Measurements from ENCODE around the gene SHANK3. TPM values are rescaled to one million over a fixed set of nuclear protein-coding genes. Genes with fewer than 3 reads are reported as not detected.

Gene SHANK3
- total and polyA plus RNA-seq, 2 donors (not counting 1 experiment from before 2014, with no cell fraction given), result not detected

DNA sequence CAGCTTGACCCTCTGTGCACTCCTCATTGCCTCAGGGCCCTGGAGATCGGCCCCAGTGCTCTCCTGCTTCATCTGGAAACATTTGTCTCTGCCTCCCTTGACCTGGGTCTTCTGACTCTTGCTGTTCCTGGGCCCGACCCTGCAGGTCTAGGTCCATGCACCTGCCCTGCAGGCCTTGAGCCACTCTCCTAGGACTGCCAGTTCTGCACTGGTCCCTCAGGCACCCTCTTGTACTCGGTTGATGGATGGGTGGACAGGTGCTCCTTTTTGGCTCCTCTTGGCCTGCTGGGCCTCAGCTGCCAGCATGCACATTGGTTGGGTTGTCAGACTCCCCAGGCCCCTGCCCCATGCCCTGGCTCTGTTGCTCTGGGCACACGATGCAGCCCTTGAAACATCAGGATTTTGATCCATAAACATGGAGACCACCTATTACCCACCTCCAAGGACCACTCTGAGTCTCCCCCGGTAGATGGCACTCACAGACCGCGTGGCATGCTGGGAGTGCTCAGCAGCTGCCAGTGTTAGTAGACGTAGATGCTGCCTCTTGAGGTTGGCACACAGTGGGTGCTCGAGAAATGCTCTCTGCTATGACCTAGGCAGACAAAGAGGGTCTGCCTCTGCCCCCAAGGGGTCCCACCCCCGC, 45.2 kb downstream of the SHANK3 start:
- 84% methylated on average over 9 of the region's 10 CpGs for WGBS (ENCODE audit: insufficient coverage)
- no peak overlapping the region for H3K27ac Mint-ChIP-seq
- TF ChIP-seq EZH2 (IDR thresholded peaks at IDR 0.05; ENCODE audit: borderline replicate concordance, insufficient read depth, low read depth, low read length, poor library complexity, severe bottlenecking), result no peak
- TF ChIP-seq CTCF (IDR thresholded peaks at IDR 0.05), result no peak
- Histone ChIP-seq H3K79me2 (ENCODE audit: control insufficient read depth, insufficient read depth, low read length) (no peaks in the 10 kb centered on the region), H3K27me3 (replicated peaks in 1 of 4; ENCODE audit: control extremely low read depth in 1 of 4, control insufficient read depth in 3 of 4, insufficient read depth in 4 of 4, low read length in 3 of 4) (no peaks in the 10 kb centered on the region), H3K9ac (ENCODE audit: low read length) (no peak overlapping the region), H3K4me1 (ENCODE audit: control insufficient read depth in 2 of 2, insufficient read depth in 2 of 2, low read length in 2 of 2) (no peaks in the 10 kb centered on the region), H2AFZ (ENCODE audit: insufficient read depth, low read depth, low read length, poor library complexity, severe bottlenecking) (no peak overlapping the region), H3K36me3 (replicated peaks in 1 of 2; ENCODE audit: control extremely low read depth in 1 of 2, control insufficient read depth in 1 of 2, extremely low read depth in 1 of 2, insufficient read depth in 2 of 2, low read length in 1 of 2) (no peaks in the 10 kb centered on the region), H3K4me3 (ENCODE audit: control extremely low read depth in 1 of 5, extremely low read depth in 1 of 5, insufficient read depth in 1 of 5, low read depth in 2 of 5, low read length in 4 of 5) (no peak overlapping the region), H4K20me1 (ENCODE audit: control insufficient read depth, insufficient read depth, low read length, poor library complexity, severe bottlenecking) (no peaks in the 10 kb centered on the region), H3K27ac (ENCODE audit: low read length in 2 of 2) (no peak overlapping the region), H3K9me3 (ENCODE audit: control extremely low read depth in 1 of 3, control insufficient read depth in 2 of 3, insufficient read depth in 1 of 3, low read length in 2 of 3) (peaks cover 0 to 4% (median 0%) of the 10 kb centered on the region in 3 donors), H3K4me2 (replicated peaks; ENCODE audit: low read depth, low read length, poor library complexity, severe bottlenecking) (no peak overlapping the region)
- no peak overlapping the region for H3K4me3 Mint-ChIP-seq
- no peaks in the 10 kb centered on the region for H3K9me3 Mint-ChIP-seq (ENCODE audit: insufficient read depth)
- no peaks in the 10 kb centered on the region for H3K4me1 Mint-ChIP-seq
- ChIA-PET POLR2A (no interaction called here), CTCF (no interaction called here)
- no peak for DNase-seq
- intact Hi-C loops (cut with micrococcal nuclease), result no loop called here
- ATAC-seq (ENCODE audit: low read depth), result no peak
- H3K27me3 Mint-ChIP-seq, result peaks cover 12% of the 10 kb centered on the region

- Histone ChIP-seq H3K4me3 (ENCODE audit: control extremely low read depth in 1 of 5, extremely low read depth in 1 of 5, insufficient read depth in 1 of 5, low read depth in 2 of 5, low read length in 4 of 5) (no peak overlapping the region), H3K9me3 (ENCODE audit: control extremely low read depth in 1 of 3, control insufficient read depth in 2 of 3, insufficient read depth in 1 of 3, low read length in 2 of 3) (peaks cover 0 to 4% (median 0%) of the 10 kb centered on the region in 3 donors), H4K20me1 (ENCODE audit: control insufficient read depth, insufficient read depth, low read length, poor library complexity, severe bottlenecking) (no peaks in the 10 kb centered on the region), H3K4me2 (replicated peaks; ENCODE audit: low read depth, low read length, poor library complexity, severe bottlenecking) (no peak overlapping the region), H3K79me2 (ENCODE audit: control insufficient read depth, insufficient read depth, low read length) (no peaks in the 10 kb centered on the region), H3K36me3 (replicated peaks in 1 of 2; ENCODE audit: control extremely low read depth in 1 of 2, control insufficient read depth in 1 of 2, extremely low read depth in 1 of 2, insufficient read depth in 2 of 2, low read length in 1 of 2) (no peaks in the 10 kb centered on the region), H3K27ac (ENCODE audit: low read length in 2 of 2) (no peak overlapping the region), H3K9ac (ENCODE audit: low read length) (no peak overlapping the region), H2AFZ (ENCODE audit: insufficient read depth, low read depth, low read length, poor library complexity, severe bottlenecking) (no peak overlapping the region), H3K4me1 (ENCODE audit: control insufficient read depth in 2 of 2, insufficient read depth in 2 of 2, low read length in 2 of 2) (peaks cover 0 to under 1% of the 10 kb centered on the region in 2 donors), H3K27me3 (replicated peaks in 1 of 4; ENCODE audit: control extremely low read depth in 1 of 4, control insufficient read depth in 3 of 4, insufficient read depth in 4 of 4, low read length in 3 of 4) (no peaks in the 10 kb centered on the region)
- Mint-ChIP-seq H3K4me1 (no peaks in the 10 kb centered on the region), H3K27me3 (peaks cover 10% of the 10 kb centered on the region), H3K27ac (no peak overlapping the region), H3K4me3 (no peak overlapping the region), H3K9me3 (ENCODE audit: insufficient read depth) (no peaks in the 10 kb centered on the region)
- no peak for TF ChIP-seq EZH2 (IDR thresholded peaks at IDR 0.05; ENCODE audit: borderline replicate concordance, insufficient read depth, low read depth, low read length, poor library complexity, severe bottlenecking)
- TF ChIP-seq CTCF (IDR thresholded peaks at IDR 0.05), result no peak
- 94% methylated on average over 8 of the region's 10 CpGs for WGBS (ENCODE audit: insufficient coverage)
- POLR2A ChIA-PET, result no interaction called here
- no peak for DNase-seq
- no peak for ATAC-seq (ENCODE audit: low read depth)
- CTCF ChIA-PET, result no interaction called here
- intact Hi-C loops (cut with micrococcal nuclease), result no loop called here
Observed at GRCh38 chr22:50718352-50718709, 45.7 kb downstream of the SHANK3 start.
